SH-SY5Y (cell line): Measurements from ENCODE around the gene FAXDC2.

Source experiments
- GATA2 ChIP-seq: IDR thresholded peaks from 2 replicates; pipeline ENCODE4 v1.6.1; 2011; ENCODE audit warnings: mild to moderate bottlenecking, low read depth, low read length
- GATA3 ChIP-seq: IDR thresholded peaks from 2 replicates; pipeline ENCODE4 v1.6.1; 2011; ENCODE audit warnings: low read depth, mild to moderate bottlenecking, low read length, moderate library complexity

FAXDC2 gene

GRCh38 chr5:154806176-154806575 is 44.2 kb downstream of the FAXDC2 start:
- TF ChIP-seq GATA3: no peak
- TF ChIP-seq GATA2: no peak

GRCh38 chr5:154802050-154802449 is 48.4 kb downstream of the FAXDC2 start:
- TF ChIP-seq GATA2: no peak
- TF ChIP-seq GATA3: no peak

- no peak for TF ChIP-seq GATA2
Observed at GRCh38 chr5:154801083-154801482, 49.3 kb downstream of the FAXDC2 start.

GRCh38 chr5:154800582-154800981 is 49.8 kb downstream of the FAXDC2 start:
- TF ChIP-seq GATA2: no peak
- no peak for TF ChIP-seq GATA3

DNA sequence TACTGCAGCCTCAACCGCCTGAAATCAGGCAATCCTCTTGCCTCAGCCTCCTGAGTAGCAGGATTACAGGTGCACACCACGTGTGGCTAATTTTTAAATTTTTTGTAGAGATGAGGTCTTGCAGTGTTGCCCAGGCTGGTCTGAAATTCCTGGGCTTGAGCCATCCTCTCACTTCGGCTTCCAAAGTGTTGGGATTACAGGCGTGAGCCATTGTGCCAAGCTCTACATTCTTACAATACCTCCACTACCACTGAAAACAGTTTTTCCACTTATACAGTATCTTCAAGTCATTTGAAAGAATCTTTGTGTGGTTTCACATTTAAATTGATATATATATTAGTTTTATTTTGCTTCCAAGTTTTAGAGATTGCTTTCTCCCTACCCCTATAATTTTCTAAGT is 52.6 kb downstream of the FAXDC2 start:
- TF ChIP-seq GATA3 (no peak), GATA2 (no peak)

DNA sequence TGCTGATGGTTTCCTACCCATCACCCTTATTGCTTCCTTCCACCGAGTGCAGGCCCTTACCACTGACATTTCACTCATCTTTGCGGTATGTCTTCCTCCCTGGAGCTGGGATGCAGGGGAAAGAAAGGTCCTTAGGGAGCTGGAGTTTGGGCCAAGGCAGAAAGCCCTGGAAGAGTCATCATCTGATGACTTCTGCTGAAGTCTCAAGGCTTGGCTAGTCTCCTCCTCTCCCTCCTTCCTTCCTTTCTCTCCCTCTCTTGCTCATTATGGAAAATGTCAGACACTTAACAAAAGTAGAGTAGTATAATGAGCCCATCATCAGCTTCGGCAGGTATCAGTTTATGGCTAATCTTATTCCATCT is 55.2 kb downstream of the FAXDC2 start:
- no peak for TF ChIP-seq GATA2
- TF ChIP-seq GATA3: no peak

- TF ChIP-seq GATA3: no peak
Observed at GRCh38 chr5:154794525-154795234, 55.7 kb downstream of the FAXDC2 start.

GRCh38 chr5:154793599-154794524 is 56.5 kb downstream of the FAXDC2 start:
- no peak for TF ChIP-seq GATA3
- no peak for TF ChIP-seq GATA2

- no peak for TF ChIP-seq GATA3
Observed at GRCh38 chr5:154791535-154791934, 58.9 kb downstream of the FAXDC2 start.

GRCh38 chr5:154788212-154788611 is 62.2 kb downstream of the FAXDC2 start:
- TF ChIP-seq GATA2 (no peak), GATA3 (no peak)

- TF ChIP-seq GATA2 (no peak), GATA3 (no peak)
Observed at GRCh38 chr5:154786414-154786813, 64.0 kb downstream of the FAXDC2 start.

GRCh38 chr5:154784856-154785255 is 65.5 kb downstream of the FAXDC2 start:
- TF ChIP-seq GATA2: no peak
- no peak for TF ChIP-seq GATA3

GRCh38 chr5:154783774-154784460 is 66.5 kb downstream of the FAXDC2 start:
- no peak for TF ChIP-seq GATA3
- TF ChIP-seq GATA2: no peak

DNA sequence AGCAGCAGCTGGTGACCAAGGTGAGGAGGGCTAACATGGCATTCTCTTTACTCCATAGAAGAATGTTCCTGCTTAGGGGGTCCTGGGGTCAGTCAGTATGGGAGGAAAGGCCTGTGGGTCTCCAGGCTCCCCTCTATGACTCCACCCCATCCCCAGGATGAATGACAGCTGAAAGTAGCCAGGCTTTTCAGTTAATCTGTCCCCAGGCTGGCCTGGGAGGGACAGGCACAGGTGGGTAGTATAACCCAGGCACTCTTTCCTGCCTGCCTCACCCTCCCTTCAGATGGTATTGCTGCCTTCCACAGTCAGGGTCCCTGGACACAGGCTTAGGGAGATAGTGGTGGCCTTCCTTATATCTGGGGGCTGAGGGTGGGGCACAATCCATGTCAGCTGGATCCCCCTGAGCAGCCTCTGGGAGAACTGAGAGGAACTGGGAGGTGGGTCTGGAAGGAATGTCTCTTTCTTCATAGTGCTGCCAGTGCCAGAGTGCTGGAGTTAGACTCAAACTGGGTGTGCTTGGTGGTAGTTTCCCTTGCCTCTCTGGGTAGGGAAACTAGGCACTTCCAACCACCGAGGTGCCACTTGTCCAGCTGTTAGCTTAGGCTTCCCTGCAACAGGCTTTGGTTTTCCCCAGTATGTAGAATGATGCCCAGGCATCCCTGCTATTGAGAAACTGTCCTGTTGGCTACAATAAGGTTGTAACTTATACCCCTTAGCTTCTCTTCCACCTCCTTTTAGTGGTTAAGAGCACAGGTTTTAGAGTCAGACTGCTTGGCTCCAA is 67.4 kb downstream of the FAXDC2 start:
- TF ChIP-seq GATA2: no peak
- TF ChIP-seq GATA3: no peak
